IPS-NIHi11 (cell line): ENCODE data around the gene MCL1.

Source experiments
- DNase-seq: peaks from one replicate; pipeline ENCODE4 v3.0.0; 2012; ENCODE audit warnings: mixed read lengths, low spot score

Gene MCL1

GRCh38 chr1:150537732-150538684, 41.4 kb downstream of the MCL1 start:
- peak; percentile 77 for DNase-seq

GRCh38 chr1:150536836-150537731, 42.3 kb downstream of the MCL1 start:
- DNase-seq, result no peak

- DNase-seq, result no peak
Observed at GRCh38 chr1:150535511-150536287, 43.7 kb downstream of the MCL1 start.

GRCh38 chr1:150534002-150534401, 45.4 kb downstream of the MCL1 start:
- no peak for DNase-seq

- DNase-seq, result no peak
Observed at GRCh38 chr1:150532860-150533259, 46.5 kb downstream of the MCL1 start.

- no peak for DNase-seq
Observed at GRCh38 chr1:150530491-150531159, 48.8 kb downstream of the MCL1 start.

- no peak for DNase-seq
Observed at GRCh38 chr1:150529017-150529416, 50.4 kb downstream of the MCL1 start.

GRCh38 chr1:150528196-150528595, 51.2 kb downstream of the MCL1 start:
- DNase-seq, result no peak

GRCh38 chr1:150525348-150525747, 54.1 kb downstream of the MCL1 start:
- no peak for DNase-seq
